Kidney (tissue), 14 donors: ENCODE data around the gene TGFB1I1. TPM values are rescaled to one million over a fixed set of nuclear protein-coding genes. Genes with fewer than 3 reads are reported as not detected.

ENCODE experiments used
- DNase-seq, 5 donors: peaks; one replicate each; pipeline ENCODE4 v3.0.0-alpha.2; 2013 to 2020
- FAIRE-seq: peaks from 2 replicates; lab custom pipeline; 2012; peaks lifted over from hg19 to GRCh38; lab: Jason Lieb, UNC
- H3K27ac ChIP-seq, 2 donors: one replicate each; pipeline ENCODE4 v1.7.0; 2013; ENCODE audit warnings: low read depth in 2 of 2, low read length in 2 of 2, inconsistent platforms in 1 of 2
- H3K27me3 ChIP-seq: one replicate; pipeline ENCODE4 v1.7.1; 2013; ENCODE audit warnings: low read length, inconsistent platforms; ENCODE audit not compliant: control insufficient read depth, insufficient read depth
- H3K36me3 ChIP-seq, 3 donors: one replicate each; pipeline versions ENCODE4 v1.7.0 to v1.7.1; 2013; ENCODE audit warnings: low read length in 3 of 3, control low read depth in 1 of 3, inconsistent platforms in 1 of 3; ENCODE audit not compliant: insufficient read depth in 3 of 3, control insufficient read depth in 2 of 3
- H3K4me1 ChIP-seq, 3 donors: one replicate each; pipeline versions ENCODE4 v1.7.0 to v1.7.1; 2013; ENCODE audit warnings: low read length in 3 of 3, inconsistent platforms in 1 of 3, low read depth in 1 of 3; ENCODE audit not compliant: control insufficient read depth in 2 of 3, insufficient read depth in 2 of 3
- H3K4me3 ChIP-seq, 3 donors: one replicate each; pipeline versions ENCODE4 v1.7.0 to v1.8.1; 2013; ENCODE audit warnings: low read length in 3 of 3, control low read depth in 1 of 3, inconsistent platforms in 1 of 3
- H3K9ac ChIP-seq, 3 donors: one replicate each; pipeline versions ENCODE4 v1.7.0 to v1.7.1; 2013; ENCODE audit warnings: low read length in 3 of 3, control low read depth in 1 of 3, inconsistent platforms in 1 of 3
- H3K9me3 ChIP-seq, 3 donors: one replicate each; pipeline versions ENCODE4 v1.7.0 to v1.7.1; 2013; ENCODE audit warnings: low read length in 3 of 3, control low read depth in 1 of 3, inconsistent platforms in 1 of 3; ENCODE audit not compliant: control insufficient read depth in 2 of 3, insufficient read depth in 1 of 3
- CTCF ChIP-seq: IDR thresholded peaks from 3 replicates; pipeline ENCODE4 v1.5.1; 2012; ENCODE audit warnings: mild to moderate bottlenecking, moderate library complexity, borderline replicate concordance; ENCODE audit not compliant: insufficient read depth; ENCODE audit errors: extremely low read depth
- intact Hi-C: fragments of 100-400 bp; cut with DNase I; formaldehyde crosslinking; loops from one replicate; pipeline ENCODE4 v1.11.1; 2022
- polyA plus RNA-seq: library from polyadenylated mRNA; stranded (reverse); fragments of 350-450 nt; fragmentation: Illumina TruSeq; extraction: RNeasy Lipid Tissue Mini Kit (QIAGEN cat#74804); gene quantifications from one replicate; pipeline ENCODE4 v1.2.3, GENCODE V29; 2014; ENCODE audit warnings: low read depth, low replicate concordance; ENCODE audit not compliant: insufficient read depth
- total RNA-seq: library from RNA; stranded (reverse); fragmentation: NEBNext Ultra II Directional; extraction: Animal tissue kit (Norgen Biotek cat#: 25700); gene quantifications from one replicate; pipeline ENCODE4 v1.2.1, GENCODE V29; 2021
- donor health status: control.
- donor health status: control.
- donor health status: control.
- donor health status: control.
- donor health status: control.
- donor health status: DM: yes; HTN: yes; CAD: no.
- donor health status: Normal renal cell carcinoma (clear cell type).

Gene TGFB1I1
- total and polyA plus RNA-seq, 2 donors from 2014 or later = 27.5 to 54.4 TPM

GRCh38 chr16:31496670-31497069 lies 24.7 kb downstream of the TGFB1I1 start:
- intact Hi-C loops = no loop called here
- peaks cover 7 to 23% (median 11%) of the 10 kb centered on the region in 3 donors for H3K36me3 ChIP-seq
- no peak for DNase-seq

GRCh38 chr16:31498493-31498892 lies 26.5 kb downstream of the TGFB1I1 start:
- peaks cover 7 to 12% (median 11%) of the 10 kb centered on the region in 3 donors for H3K36me3 ChIP-seq
- H3K9me3 ChIP-seq = no peaks in the 10 kb centered on the region
- DNase-seq = no peak
- no peak for TF ChIP-seq CTCF
- no peak for FAIRE-seq
- intact Hi-C loops = no loop called here
- no peaks in the 10 kb centered on the region for H3K27me3 ChIP-seq
- no peak overlapping the region for H3K9ac ChIP-seq
- H3K4me3 ChIP-seq = no peak overlapping the region
- H3K27ac ChIP-seq = no peak overlapping the region
- H3K4me1 ChIP-seq = no peaks in the 10 kb centered on the region

More at GRCh38 chr16:31496670-31497069, 24.7 kb downstream of the TGFB1I1 start:
- H3K27me3 ChIP-seq = no peaks in the 10 kb centered on the region
- H3K4me1 ChIP-seq = no peaks in the 10 kb centered on the region
- TF ChIP-seq CTCF = no peak
- FAIRE-seq = no peak
- H3K27ac ChIP-seq = no peak overlapping the region
- no peaks in the 10 kb centered on the region for H3K9me3 ChIP-seq
- H3K4me3 ChIP-seq = no peak overlapping the region
- no peak overlapping the region for H3K9ac ChIP-seq

- Histone ChIP-seq H3K9me3 (no peaks in the 10 kb centered on the region), H3K9ac (no peak overlapping the region), H3K36me3 (peaks cover 7 to 11% (median 9%) of the 10 kb centered on the region in 3 donors), H3K27me3 (no peaks in the 10 kb centered on the region), H3K4me1 (no peaks in the 10 kb centered on the region), H3K4me3 (no peak overlapping the region), H3K27ac (no peak overlapping the region)
- intact Hi-C loops = no loop called here
- no peak for DNase-seq
- FAIRE-seq = no peak
- no peak for TF ChIP-seq CTCF
These were observed 28.0 kb downstream of the TGFB1I1 start for GRCh38 chr16:31499928-31500327.
